Osteoblast (primary cell): ENCODE data around the gene DDX10. TPM values are rescaled to one million over a fixed set of nuclear protein-coding genes. Genes with fewer than 3 reads are reported as not detected.
A peak's percentile ranks its signal among the peaks of the same experiment; 100 is the strongest.

Experiments used
- DNase-seq: peaks from one replicate; pipeline ENCODE4 v3.0.0; 2011; ENCODE audit warnings: low spot score, mixed read lengths; ENCODE audit not compliant: insufficient read length; ENCODE audit errors: missing footprints
- H2AFZ ChIP-seq: 2 replicates; pipeline ENCODE4 v1.6.0; 2011; ENCODE audit warnings: mild to moderate bottlenecking, low read length
- H3K27ac ChIP-seq: 2 replicates; pipeline ENCODE4 v1.5.1; 2011; ENCODE audit warnings: mild to moderate bottlenecking, low read depth, low read length, moderate library complexity
- H3K27me3 ChIP-seq: 2 replicates; pipeline ENCODE4 v1.6.0; 2012; ENCODE audit warnings: mild to moderate bottlenecking, control low read depth, inconsistent platforms, low read length, moderate library complexity; ENCODE audit not compliant: insufficient read depth
- H3K36me3 ChIP-seq: 2 replicates; pipeline ENCODE4 v1.5.1; 2011; ENCODE audit warnings: mild to moderate bottlenecking, low read length, control low read depth, moderate library complexity; ENCODE audit not compliant: insufficient read depth
- H3K4me1 ChIP-seq: 2 replicates; pipeline ENCODE4 v1.5.1; 2011; ENCODE audit warnings: mild to moderate bottlenecking, low read length, control low read depth, moderate library complexity; ENCODE audit not compliant: insufficient read depth
- H3K4me2 ChIP-seq: 2 replicates; pipeline ENCODE4 v1.6.0; 2011; ENCODE audit warnings: mild to moderate bottlenecking, low read length; ENCODE audit not compliant: insufficient read depth
- H3K4me3 ChIP-seq: fragments of 200-600 bp; sonication (generic); 3 replicates; pipeline ENCODE4 v1.5.1; 2012; ENCODE audit warnings: mild to moderate bottlenecking, low read length, inconsistent platforms; ENCODE audit not compliant: insufficient read depth
- H3K79me2 ChIP-seq: 2 replicates; pipeline ENCODE4 v1.6.0; 2012; ENCODE audit warnings: mild to moderate bottlenecking, low read length, control low read depth, inconsistent platforms; ENCODE audit not compliant: insufficient read depth
- H3K9me3 ChIP-seq: 2 replicates; pipeline ENCODE4 v1.5.1; 2011; ENCODE audit warnings: low read depth, low read length, control low read depth
- H4K20me1 ChIP-seq: 2 replicates; pipeline ENCODE4 v1.6.0; 2012; ENCODE audit warnings: mild to moderate bottlenecking, low read length, control low read depth; ENCODE audit not compliant: insufficient read depth
- total RNA-seq: library from RNA; depleted of rRNA; stranded (reverse); fragments of >200 nt; gene quantifications from 2 replicates; pipeline ENCODE4 v1.2.3, GENCODE V29; 2012
- TF ChIP-seq, protein P1 (sequence below): IDR thresholded peaks from 2 replicates; pipeline ENCODE4 v1.5.1; 2011; ENCODE audit warnings: mild to moderate bottlenecking, low read depth, low read length, moderate library complexity; ENCODE audit errors: extremely low read depth

The DDX10 gene
- total RNA-seq, 1 donor, result 16.6 TPM

DNA sequence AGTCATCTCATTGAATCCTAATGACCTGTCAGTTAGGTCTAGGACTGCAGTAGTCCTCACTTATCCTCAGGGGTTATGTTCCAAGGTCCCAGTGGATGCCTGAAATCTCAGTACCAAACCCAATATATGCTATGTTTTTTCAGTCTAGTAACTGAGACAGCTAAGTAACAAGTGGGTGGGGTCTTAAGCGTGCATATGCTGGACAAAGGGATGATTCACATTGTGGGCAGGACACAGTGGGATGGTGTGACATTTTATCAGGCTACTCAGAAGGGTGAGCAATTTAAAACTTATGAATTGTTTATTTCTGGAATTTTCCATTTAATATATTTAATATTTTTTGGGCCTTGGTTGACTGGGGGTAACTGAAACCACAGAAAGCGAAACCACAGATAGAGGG is 29.0 kb downstream of the DDX10 start:
- peak overlapping the region; percentile 51 for H3K27ac ChIP-seq
- peaks cover 14% of the 10 kb centered on the region for H3K4me1 ChIP-seq
- TF ChIP-seq, protein P1, sequence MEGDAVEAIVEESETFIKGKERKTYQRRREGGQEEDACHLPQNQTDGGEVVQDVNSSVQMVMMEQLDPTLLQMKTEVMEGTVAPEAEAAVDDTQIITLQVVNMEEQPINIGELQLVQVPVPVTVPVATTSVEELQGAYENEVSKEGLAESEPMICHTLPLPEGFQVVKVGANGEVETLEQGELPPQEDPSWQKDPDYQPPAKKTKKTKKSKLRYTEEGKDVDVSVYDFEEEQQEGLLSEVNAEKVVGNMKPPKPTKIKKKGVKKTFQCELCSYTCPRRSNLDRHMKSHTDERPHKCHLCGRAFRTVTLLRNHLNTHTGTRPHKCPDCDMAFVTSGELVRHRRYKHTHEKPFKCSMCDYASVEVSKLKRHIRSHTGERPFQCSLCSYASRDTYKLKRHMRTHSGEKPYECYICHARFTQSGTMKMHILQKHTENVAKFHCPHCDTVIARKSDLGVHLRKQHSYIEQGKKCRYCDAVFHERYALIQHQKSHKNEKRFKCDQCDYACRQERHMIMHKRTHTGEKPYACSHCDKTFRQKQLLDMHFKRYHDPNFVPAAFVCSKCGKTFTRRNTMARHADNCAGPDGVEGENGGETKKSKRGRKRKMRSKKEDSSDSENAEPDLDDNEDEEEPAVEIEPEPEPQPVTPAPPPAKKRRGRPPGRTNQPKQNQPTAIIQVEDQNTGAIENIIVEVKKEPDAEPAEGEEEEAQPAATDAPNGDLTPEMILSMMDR, result no peak
- no peaks in the 10 kb centered on the region for H3K79me2 ChIP-seq
- H3K9me3 ChIP-seq, result no peaks in the 10 kb centered on the region
- H3K36me3 ChIP-seq, result peaks cover 11% of the 10 kb centered on the region
- no peak overlapping the region for H3K4me3 ChIP-seq
- H4K20me1 ChIP-seq, result no peaks in the 10 kb centered on the region
- peak; percentile 65 for DNase-seq
- peak overlapping the region; percentile 5 for H3K4me2 ChIP-seq
- H2AFZ ChIP-seq, result no peak overlapping the region
- no peaks in the 10 kb centered on the region for H3K27me3 ChIP-seq

DNA sequence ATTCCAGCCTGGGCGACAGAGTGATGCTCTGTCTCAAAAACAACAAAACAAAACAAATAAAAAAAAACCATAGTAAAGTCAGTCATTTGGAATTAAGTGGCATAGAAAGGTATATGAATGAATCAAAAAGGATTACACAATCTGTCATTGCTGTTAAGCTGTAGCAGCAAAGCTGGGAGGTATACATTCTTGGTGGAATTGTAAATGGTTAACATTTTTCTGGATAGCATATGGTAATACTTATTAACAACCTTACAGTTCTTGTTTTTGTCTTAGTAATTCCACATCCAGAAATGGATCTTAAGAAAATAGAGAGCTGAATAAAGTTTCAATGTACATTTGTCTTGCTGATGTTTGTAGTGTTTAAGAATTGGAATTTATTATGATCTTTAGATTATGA is 30.0 kb downstream of the DDX10 start:
- Histone ChIP-seq H3K4me3 (no peak overlapping the region), H3K36me3 (peaks cover 15% of the 10 kb centered on the region), H3K27me3 (no peaks in the 10 kb centered on the region), H3K4me2 (no peak overlapping the region), H3K79me2 (no peaks in the 10 kb centered on the region), H4K20me1 (no peaks in the 10 kb centered on the region), H3K27ac (no peak overlapping the region), H3K9me3 (no peaks in the 10 kb centered on the region), H2AFZ (no peak overlapping the region), H3K4me1 (peaks cover 19% of the 10 kb centered on the region)
- DNase-seq, result no peak
- TF ChIP-seq, protein P1, result no peak

DNA sequence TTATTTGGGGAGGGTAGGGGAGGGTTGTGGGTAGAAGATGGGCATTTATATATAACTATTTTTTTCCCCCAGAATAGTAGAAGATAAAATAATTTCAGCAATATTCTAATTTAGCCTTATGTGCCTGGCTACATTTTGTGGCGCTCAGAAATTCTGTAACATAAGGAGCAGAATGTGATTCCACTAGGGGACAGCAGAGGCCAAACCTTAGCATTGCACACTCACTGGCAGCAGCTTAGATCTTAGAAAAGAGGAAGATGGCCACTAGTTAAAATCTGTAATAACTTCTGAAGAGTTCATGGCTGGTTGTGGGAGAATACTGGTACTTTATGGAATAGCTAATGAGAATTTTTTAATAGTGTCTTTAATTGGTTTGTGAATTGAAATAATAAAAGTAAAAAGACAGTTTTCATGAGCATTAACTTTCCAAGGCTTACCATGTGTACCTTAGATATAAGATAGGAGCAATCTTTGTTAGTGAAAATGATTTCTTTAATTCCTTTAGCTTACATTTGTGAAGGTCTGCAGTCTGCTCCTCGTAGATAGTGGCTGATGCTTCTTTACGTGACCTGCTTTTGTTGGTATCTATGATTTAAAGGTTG is 33.1 kb downstream of the DDX10 start:
- no peak overlapping the region for H3K4me2 ChIP-seq
- TF ChIP-seq, protein P1, result peak; percentile 98
- peaks cover 8% of the 10 kb centered on the region for H3K36me3 ChIP-seq
- H4K20me1 ChIP-seq, result no peaks in the 10 kb centered on the region
- DNase-seq, result no peak
- H3K4me3 ChIP-seq, result no peak overlapping the region
- H2AFZ ChIP-seq, result no peak overlapping the region
- no peaks in the 10 kb centered on the region for H3K9me3 ChIP-seq
- H3K79me2 ChIP-seq, result no peaks in the 10 kb centered on the region
- H3K4me1 ChIP-seq, result peaks cover 19% of the 10 kb centered on the region
- H3K27ac ChIP-seq, result no peak overlapping the region
- H3K27me3 ChIP-seq, result no peaks in the 10 kb centered on the region

DNA sequence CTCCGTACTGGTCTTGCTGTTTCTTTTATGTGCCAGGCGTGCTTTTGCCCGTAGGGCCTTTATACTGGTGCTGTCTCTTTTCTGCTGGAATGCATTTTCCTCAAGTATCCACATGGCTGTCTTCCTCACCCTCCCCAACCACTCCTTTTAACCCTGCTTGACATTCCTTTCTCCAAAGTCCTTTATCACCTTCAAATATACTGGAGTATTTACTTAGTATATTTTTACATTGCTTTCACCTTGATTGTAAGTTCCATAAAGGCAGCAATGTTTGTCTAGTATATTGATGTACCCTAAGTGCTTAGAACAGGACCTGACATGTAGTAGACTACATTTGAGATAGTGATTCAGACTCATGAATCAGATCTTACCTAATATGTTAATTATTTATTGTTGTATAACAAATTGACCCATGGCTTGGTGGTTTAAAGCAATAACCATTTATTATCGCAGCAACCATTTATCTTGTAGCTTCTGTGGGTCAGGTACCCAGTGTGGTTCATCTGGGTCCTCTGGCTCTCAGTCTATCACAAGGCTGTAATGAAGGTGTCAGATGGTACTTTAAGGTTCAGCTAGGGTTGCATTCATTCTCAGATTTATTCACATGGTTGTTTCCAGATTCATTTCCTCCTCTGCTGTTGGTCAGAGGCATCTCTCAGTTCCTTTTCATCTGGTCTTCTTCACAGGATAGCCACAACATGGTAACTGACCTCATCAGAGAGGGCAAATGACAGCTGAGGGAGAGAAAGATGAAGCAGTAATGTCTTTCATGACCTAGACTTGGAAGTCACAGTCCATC is 34.2 kb downstream of the DDX10 start:
- Histone ChIP-seq H2AFZ (no peak overlapping the region), H3K79me2 (no peaks in the 10 kb centered on the region), H3K9me3 (no peaks in the 10 kb centered on the region), H3K4me2 (no peak overlapping the region), H3K27me3 (no peaks in the 10 kb centered on the region), H3K36me3 (peaks cover 8% of the 10 kb centered on the region), H3K4me3 (no peak overlapping the region), H3K4me1 (peaks cover 13% of the 10 kb centered on the region), H4K20me1 (no peaks in the 10 kb centered on the region), H3K27ac (no peak overlapping the region)
- no peak for DNase-seq
- TF ChIP-seq, protein P1, result no peak
